ENCODE data around the gene HBA1.

HBA1 gene

GRCh38 chr16:144797-145252, 31.7 kb upstream of the HBA1 start:
- Histone ChIP-seq H4K20me1 (ENCODE audit: insufficient read depth, low read length, poor library complexity, severe bottlenecking) (no peaks in the 10 kb centered on the region), H3F3A (ENCODE audit: low read depth) (no peaks in the 10 kb centered on the region), H3K27me3 (ENCODE audit: insufficient read depth, low read length, poor library complexity, severe bottlenecking) (no peaks in the 10 kb centered on the region), H3K9ac (ENCODE audit: low read depth, low read length, poor library complexity, severe bottlenecking) (no peak overlapping the region), H3K79me2 (ENCODE audit: insufficient read depth, low read length) (no peaks in the 10 kb centered on the region), H2AFZ (ENCODE audit: low read length) (no peak overlapping the region), H3K4me1 (ENCODE audit: insufficient read depth, low read length, poor library complexity, severe bottlenecking) (no peaks in the 10 kb centered on the region), H3K9me3 (ENCODE audit: insufficient read depth, low read depth, low read length) (no peaks in the 10 kb centered on the region), H3K4me2 (ENCODE audit: low read depth, low read length, poor library complexity, severe bottlenecking) (no peak overlapping the region), H3K4me3 (ENCODE audit: low read length, poor library complexity, severe bottlenecking) (no peak overlapping the region), H3K36me3 (ENCODE audit: insufficient read depth, low read length) (no peaks in the 10 kb centered on the region), H3K9me2 (replicated peaks; ENCODE audit: low read depth, low read length) (no peaks in the 10 kb centered on the region)
- no peak for TF ChIP-seq CTCF (conservative IDR thresholded peaks at IDR 0.05; ENCODE audit: low read length)
- TF ChIP-seq EZH2phosphoT487 (IDR thresholded peaks at IDR 0.05; ENCODE audit: borderline replicate concordance), result no peak

- Histone ChIP-seq H3F3A (ENCODE audit: low read depth) (no peaks in the 10 kb centered on the region), H3K27me3 (ENCODE audit: insufficient read depth, low read length, poor library complexity, severe bottlenecking) (no peaks in the 10 kb centered on the region), H3K9ac (ENCODE audit: low read depth, low read length, poor library complexity, severe bottlenecking) (no peak overlapping the region), H3K4me1 (ENCODE audit: insufficient read depth, low read length, poor library complexity, severe bottlenecking) (no peaks in the 10 kb centered on the region), H4K20me1 (ENCODE audit: insufficient read depth, low read length, poor library complexity, severe bottlenecking) (no peaks in the 10 kb centered on the region), H3K9me2 (replicated peaks; ENCODE audit: low read depth, low read length) (no peaks in the 10 kb centered on the region), H2AFZ (ENCODE audit: low read length) (no peak overlapping the region), H3K4me3 (ENCODE audit: low read length, poor library complexity, severe bottlenecking) (no peak overlapping the region), H3K36me3 (ENCODE audit: insufficient read depth, low read length) (no peaks in the 10 kb centered on the region), H3K9me3 (ENCODE audit: insufficient read depth, low read depth, low read length) (no peaks in the 10 kb centered on the region), H3K4me2 (ENCODE audit: low read depth, low read length, poor library complexity, severe bottlenecking) (no peak overlapping the region), H3K79me2 (ENCODE audit: insufficient read depth, low read length) (no peaks in the 10 kb centered on the region)
- TF ChIP-seq EZH2phosphoT487 (IDR thresholded peaks at IDR 0.05; ENCODE audit: borderline replicate concordance) (no peak), CTCF (conservative IDR thresholded peaks at IDR 0.05; ENCODE audit: low read length) (no peak)
Measured at GRCh38 chr16:146646-147045, 29.8 kb upstream of the HBA1 start.

- H4K20me1 ChIP-seq (ENCODE audit: insufficient read depth, low read length, poor library complexity, severe bottlenecking), result no peaks in the 10 kb centered on the region
- no peak overlapping the region for H3K4me2 ChIP-seq (ENCODE audit: low read depth, low read length, poor library complexity, severe bottlenecking)
- H3K79me2 ChIP-seq (ENCODE audit: insufficient read depth, low read length), result no peaks in the 10 kb centered on the region
- no peaks in the 10 kb centered on the region for H3K9me2 ChIP-seq (replicated peaks; ENCODE audit: low read depth, low read length)
- no peaks in the 10 kb centered on the region for H3K27me3 ChIP-seq (ENCODE audit: insufficient read depth, low read length, poor library complexity, severe bottlenecking)
- H3K9me3 ChIP-seq (ENCODE audit: insufficient read depth, low read depth, low read length), result no peaks in the 10 kb centered on the region
- H3K4me3 ChIP-seq (ENCODE audit: low read length, poor library complexity, severe bottlenecking), result no peak overlapping the region
- H2AFZ ChIP-seq (ENCODE audit: low read length), result no peak overlapping the region
- H3K4me1 ChIP-seq (ENCODE audit: insufficient read depth, low read length, poor library complexity, severe bottlenecking), result no peaks in the 10 kb centered on the region
- H3K9ac ChIP-seq (ENCODE audit: low read depth, low read length, poor library complexity, severe bottlenecking), result no peak overlapping the region
- no peaks in the 10 kb centered on the region for H3F3A ChIP-seq (ENCODE audit: low read depth)
- no peaks in the 10 kb centered on the region for H3K36me3 ChIP-seq (ENCODE audit: insufficient read depth, low read length)
- TF ChIP-seq CTCF (conservative IDR thresholded peaks at IDR 0.05; ENCODE audit: low read length), result no peak
- no peak for TF ChIP-seq EZH2phosphoT487 (IDR thresholded peaks at IDR 0.05; ENCODE audit: borderline replicate concordance)
Measured at GRCh38 chr16:149024-149660, 27.3 kb upstream of the HBA1 start.

Measured in Loucy (cell line).